HL-60 (cell line): ENCODE data around the gene NAT14.

Experiments
- CTCF ChIP-seq: IDR thresholded peaks from one replicate; pipeline ENCODE4 v1.5.1; 2011; ENCODE audit warnings: low read length, control low read depth, inconsistent platforms; ENCODE audit not compliant: insufficient read depth
- POLR2AphosphoS5 ChIP-seq: IDR thresholded peaks from 2 replicates; pipeline ENCODE4 v1.6.1; 2012; ENCODE audit warnings: low read depth

DNA sequence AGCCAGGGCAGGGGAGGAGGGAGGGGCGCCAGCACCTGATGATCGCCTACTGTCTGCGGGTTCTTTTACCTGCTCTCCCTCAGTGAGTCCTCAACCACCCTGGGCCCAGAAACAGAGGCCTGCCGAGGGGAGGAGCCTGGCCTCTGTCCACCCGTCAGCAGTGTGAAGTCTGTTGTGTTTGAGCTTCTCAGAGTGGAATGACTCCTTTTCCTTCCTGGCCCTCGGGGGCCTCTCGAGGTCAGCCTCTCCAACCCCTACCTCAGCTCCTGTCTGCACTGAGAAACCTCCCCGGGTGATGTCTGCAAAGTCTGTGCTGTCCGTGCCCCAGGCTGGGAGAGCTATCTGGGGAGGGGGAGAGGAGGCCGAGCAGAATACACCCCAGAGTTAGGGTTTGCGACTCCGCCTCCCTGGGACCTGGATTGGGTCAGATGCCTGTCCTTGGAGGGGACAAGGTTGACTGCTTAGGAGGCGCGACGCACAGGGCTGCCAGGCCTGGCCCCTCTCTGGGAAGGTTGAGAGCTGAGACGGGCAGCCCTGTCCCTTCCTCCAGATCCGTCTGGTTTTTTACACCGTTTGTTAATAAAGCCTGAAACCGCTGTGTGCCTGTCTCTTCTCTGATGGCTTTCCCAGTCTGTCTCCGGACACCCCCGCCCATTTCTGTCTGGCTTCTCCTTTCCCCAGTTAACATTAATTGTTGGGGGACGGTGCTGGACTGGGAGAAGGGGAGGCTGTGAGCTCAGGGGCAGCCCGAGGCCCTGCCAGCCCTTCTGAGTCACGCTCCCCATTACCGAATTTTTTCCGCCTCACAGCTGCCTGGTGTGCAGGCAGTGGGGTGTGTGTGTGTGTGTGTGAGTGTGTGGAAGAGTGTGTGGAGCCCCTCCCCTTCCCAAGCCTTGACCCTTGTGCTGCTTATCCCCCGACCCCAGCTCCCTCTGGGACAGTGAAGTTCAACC, 2.3 kb downstream of the NAT14 start:
- TF ChIP-seq CTCF (no peak), POLR2AphosphoS5 (no peak)
